Progenitor cell of endocrine pancreas (in vitro differentiated cells): Measurements from ENCODE around the gene RPL23. TPM values are rescaled to one million over a fixed set of nuclear protein-coding genes. Genes with fewer than 3 reads are reported as not detected.

ENCODE experiments used
- DNase-seq: peaks from one replicate; pipeline ENCODE4 v3.0.0; 2021; ENCODE audit warnings: low spot score; ENCODE audit not compliant: unreplicated experiment
- H3K27ac Mint-ChIP-seq: 2 replicates; pipeline ENCODE4 v1.8.0; 2021; ENCODE audit warnings: mild to moderate bottlenecking, moderate library complexity, mixed read lengths
- H3K27me3 Mint-ChIP-seq: 2 replicates; pipeline ENCODE4 v1.8.0; 2021; ENCODE audit warnings: mixed read lengths
- H3K36me3 Mint-ChIP-seq: 2 replicates; pipeline ENCODE4 v1.8.0; 2022; ENCODE audit warnings: mixed read lengths; ENCODE audit not compliant: insufficient read depth
- H3K4me1 Mint-ChIP-seq: 2 replicates; pipeline ENCODE4 v1.8.0; 2021; ENCODE audit warnings: low read depth, mixed read lengths
- H3K4me3 Mint-ChIP-seq: 2 replicates; pipeline ENCODE4 v1.8.0; 2021; ENCODE audit warnings: low read depth, mild to moderate bottlenecking, moderate library complexity, mixed read lengths
- H3K9me3 Mint-ChIP-seq: 2 replicates; pipeline ENCODE4 v1.8.0; 2021; ENCODE audit warnings: low read depth, mixed read lengths
- total RNA-seq: library from RNA; stranded (reverse); gene quantifications from 2 replicates; pipeline ENCODE4 v1.2.1, GENCODE V29; 2021
- TF ChIP-seq, protein P1 (sequence below): fragments of 200-600 bp; sonication (generic); IDR thresholded peaks from one replicate; pipeline ENCODE4 v1.5.0; 2021; ENCODE audit warnings: antibody characterized with exemption, mild to moderate bottlenecking; ENCODE audit not compliant: unreplicated experiment

The RPL23 gene
- total RNA-seq, 1 donor from 2014 or later: 1,623 TPM

DNA sequence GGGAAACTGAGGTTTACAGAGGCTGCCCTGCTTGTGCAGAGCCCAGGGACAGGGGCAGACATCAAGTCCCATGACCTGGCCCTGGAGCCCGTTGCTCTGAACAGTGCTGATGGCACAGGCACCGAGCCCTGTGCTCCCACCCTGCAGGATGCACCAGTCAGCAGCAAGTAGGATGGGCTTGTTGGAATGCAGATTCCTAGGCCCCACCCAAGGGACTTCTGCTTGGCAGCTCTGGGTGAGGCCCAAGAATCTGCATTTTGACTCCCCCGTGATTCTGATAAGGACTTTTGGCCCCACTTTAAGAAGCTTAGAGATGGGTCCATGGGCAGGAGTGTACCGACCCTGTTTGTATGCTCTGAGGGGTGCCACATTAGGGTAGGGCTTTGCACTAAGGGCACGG is 39.6 kb upstream of the RPL23 start:
- H3K27ac Mint-ChIP-seq: no peak overlapping the region
- no peak overlapping the region for H3K4me3 Mint-ChIP-seq
- H3K27me3 Mint-ChIP-seq: no peaks in the 10 kb centered on the region

DNA sequence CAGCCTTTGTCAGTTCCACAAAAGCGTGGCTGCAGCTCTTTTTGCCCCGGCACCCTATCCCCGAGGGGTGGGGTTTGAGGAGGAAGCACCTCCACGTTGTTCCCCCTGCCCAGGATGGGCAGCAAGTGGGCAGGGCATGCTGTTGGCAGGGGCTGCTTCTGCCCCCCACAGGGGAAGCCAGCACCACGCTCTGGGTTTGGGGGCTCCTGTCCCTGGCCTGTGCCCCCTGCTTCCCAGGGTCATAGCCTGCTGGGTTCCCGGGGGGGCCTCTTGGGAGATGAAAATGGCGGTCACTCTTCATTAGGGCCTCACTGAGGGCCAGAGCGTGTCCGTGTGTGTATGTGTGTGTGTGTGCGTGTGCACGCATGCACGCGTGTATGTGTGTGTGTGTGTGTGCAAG is 39.1 kb upstream of the RPL23 start:
- Mint-ChIP-seq H3K9me3 (no peaks in the 10 kb centered on the region), H3K4me1 (no peaks in the 10 kb centered on the region), H3K36me3 (peaks cover 4% of the 10 kb centered on the region), H3K4me3 (no peak overlapping the region), H3K27me3 (no peaks in the 10 kb centered on the region), H3K27ac (no peak overlapping the region)
- TF ChIP-seq, protein P1, sequence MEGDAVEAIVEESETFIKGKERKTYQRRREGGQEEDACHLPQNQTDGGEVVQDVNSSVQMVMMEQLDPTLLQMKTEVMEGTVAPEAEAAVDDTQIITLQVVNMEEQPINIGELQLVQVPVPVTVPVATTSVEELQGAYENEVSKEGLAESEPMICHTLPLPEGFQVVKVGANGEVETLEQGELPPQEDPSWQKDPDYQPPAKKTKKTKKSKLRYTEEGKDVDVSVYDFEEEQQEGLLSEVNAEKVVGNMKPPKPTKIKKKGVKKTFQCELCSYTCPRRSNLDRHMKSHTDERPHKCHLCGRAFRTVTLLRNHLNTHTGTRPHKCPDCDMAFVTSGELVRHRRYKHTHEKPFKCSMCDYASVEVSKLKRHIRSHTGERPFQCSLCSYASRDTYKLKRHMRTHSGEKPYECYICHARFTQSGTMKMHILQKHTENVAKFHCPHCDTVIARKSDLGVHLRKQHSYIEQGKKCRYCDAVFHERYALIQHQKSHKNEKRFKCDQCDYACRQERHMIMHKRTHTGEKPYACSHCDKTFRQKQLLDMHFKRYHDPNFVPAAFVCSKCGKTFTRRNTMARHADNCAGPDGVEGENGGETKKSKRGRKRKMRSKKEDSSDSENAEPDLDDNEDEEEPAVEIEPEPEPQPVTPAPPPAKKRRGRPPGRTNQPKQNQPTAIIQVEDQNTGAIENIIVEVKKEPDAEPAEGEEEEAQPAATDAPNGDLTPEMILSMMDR: no peak
- DNase-seq: no peak

More for the DNA sequence above, 39.6 kb upstream of the RPL23 start:
- no peak for DNase-seq
- H3K4me1 Mint-ChIP-seq: no peaks in the 10 kb centered on the region
- TF ChIP-seq, protein P1: no peak
- no peaks in the 10 kb centered on the region for H3K9me3 Mint-ChIP-seq
- H3K36me3 Mint-ChIP-seq: peaks cover 4% of the 10 kb centered on the region

DNA sequence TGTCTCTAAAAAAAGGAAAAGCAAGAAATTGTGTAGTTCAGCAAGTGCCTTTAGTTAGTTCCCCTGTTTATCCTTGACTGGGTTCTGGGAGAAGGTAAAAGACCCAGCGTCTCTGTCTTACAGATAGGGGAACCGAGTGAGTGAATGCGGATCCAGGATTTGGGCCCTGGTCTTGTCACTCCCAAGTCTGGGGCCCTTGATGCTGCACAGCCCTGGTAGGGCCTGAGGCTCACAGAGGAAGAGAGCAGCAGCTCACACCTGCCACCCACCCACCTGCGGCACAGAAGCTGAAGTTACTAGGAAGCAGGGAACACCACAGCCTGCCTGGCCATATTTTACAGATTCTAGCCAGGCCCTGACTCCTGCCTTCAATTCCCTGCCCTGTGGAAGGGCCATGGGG is 38.6 kb upstream of the RPL23 start:
- H3K4me1 Mint-ChIP-seq: no peaks in the 10 kb centered on the region
- peaks cover 4% of the 10 kb centered on the region for H3K36me3 Mint-ChIP-seq
- H3K27me3 Mint-ChIP-seq: no peaks in the 10 kb centered on the region
- no peaks in the 10 kb centered on the region for H3K9me3 Mint-ChIP-seq
- H3K27ac Mint-ChIP-seq: no peak overlapping the region
- TF ChIP-seq, protein P1: no peak
- H3K4me3 Mint-ChIP-seq: no peak overlapping the region
- DNase-seq: no peak

DNA sequence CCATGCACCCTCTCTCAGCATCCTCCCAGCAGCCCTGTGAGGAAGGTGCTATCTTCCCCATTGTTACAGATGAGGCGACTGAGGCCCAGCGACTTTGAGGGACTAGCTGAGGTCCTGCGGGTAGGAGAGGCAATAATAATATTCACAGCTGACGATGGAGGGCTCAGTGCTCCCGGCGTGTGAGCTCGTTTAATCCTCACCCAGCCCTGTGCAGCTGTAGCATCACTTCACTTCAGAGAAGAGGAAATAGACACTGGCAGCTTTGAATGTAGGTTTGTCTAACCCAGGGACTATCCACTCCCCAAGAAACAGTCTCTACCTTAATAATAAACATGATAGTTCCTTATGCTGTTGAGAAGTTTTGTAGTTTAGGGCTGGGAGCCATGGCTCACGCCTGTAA is 37.9 kb upstream of the RPL23 start:
- Mint-ChIP-seq H3K27ac (no peak overlapping the region), H3K4me3 (no peak overlapping the region), H3K27me3 (no peaks in the 10 kb centered on the region), H3K36me3 (peaks cover 4% of the 10 kb centered on the region), H3K4me1 (no peaks in the 10 kb centered on the region), H3K9me3 (no peaks in the 10 kb centered on the region)
- DNase-seq: no peak
- TF ChIP-seq, protein P1: no peak

DNA sequence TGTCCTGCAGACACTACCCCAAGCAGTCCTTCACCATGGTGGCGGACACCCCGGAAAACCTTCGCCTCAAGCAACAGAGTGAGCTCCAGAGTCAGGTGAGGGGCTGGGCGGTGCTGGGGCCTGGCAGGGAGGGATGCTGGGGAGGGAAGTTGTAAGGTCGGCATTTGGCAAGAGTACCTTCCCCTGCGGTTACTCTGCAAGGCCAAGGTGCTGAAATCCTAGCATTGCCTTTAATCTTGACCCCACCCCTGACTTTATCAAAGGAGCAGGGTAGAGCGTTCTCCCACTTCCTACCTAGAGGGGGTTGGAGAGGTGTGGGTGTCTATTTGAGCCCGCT is 36.9 kb upstream of the RPL23 start:
- H3K4me1 Mint-ChIP-seq: peaks cover 8% of the 10 kb centered on the region
- no peak overlapping the region for H3K27ac Mint-ChIP-seq
- H3K9me3 Mint-ChIP-seq: no peaks in the 10 kb centered on the region
- no peak for DNase-seq
- H3K27me3 Mint-ChIP-seq: no peaks in the 10 kb centered on the region
- H3K4me3 Mint-ChIP-seq: no peak overlapping the region
- TF ChIP-seq, protein P1: no peak
- peaks cover 2% of the 10 kb centered on the region for H3K36me3 Mint-ChIP-seq
